Stimulated activated CD4-positive, alpha-beta T cell treated with anti-CD3 and anti-CD28 coated beads, Interleukin-2, amount 100 ng/mL, for 48 hours (primary cell): Measurements from ENCODE around the gene WDR5B.

Experiments used
- DNase-seq, 2 donors: peaks; one replicate each; pipeline ENCODE4 v3.0.0-alpha.2; 2020

WDR5B gene

DNA sequence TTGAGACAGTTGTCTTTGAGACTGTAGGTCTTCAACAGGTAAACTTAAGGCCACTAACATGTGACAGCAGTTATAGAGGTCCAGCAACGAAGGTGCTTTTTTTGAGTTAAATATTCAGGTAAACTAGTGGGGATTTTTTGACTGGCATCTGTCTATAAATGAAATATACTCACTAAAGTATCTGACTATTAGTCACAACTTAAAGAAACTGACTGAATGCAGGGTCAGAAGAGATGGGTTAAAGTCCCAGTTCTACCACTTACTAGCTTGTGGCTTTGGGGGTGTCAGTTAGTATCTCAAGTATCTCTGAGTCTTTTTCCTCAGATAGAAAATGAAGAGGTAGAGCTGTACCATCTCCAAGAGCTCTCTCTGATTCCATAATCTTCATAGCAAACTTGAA is 50.8 kb downstream of the WDR5B start:
- no peak for DNase-seq

- no peak for DNase-seq
Measured at GRCh38 chr3:122364490-122364889, 51.4 kb downstream of the WDR5B start.
